Measurements from ENCODE around the gene SNX20.

SNX20 gene

DNA sequence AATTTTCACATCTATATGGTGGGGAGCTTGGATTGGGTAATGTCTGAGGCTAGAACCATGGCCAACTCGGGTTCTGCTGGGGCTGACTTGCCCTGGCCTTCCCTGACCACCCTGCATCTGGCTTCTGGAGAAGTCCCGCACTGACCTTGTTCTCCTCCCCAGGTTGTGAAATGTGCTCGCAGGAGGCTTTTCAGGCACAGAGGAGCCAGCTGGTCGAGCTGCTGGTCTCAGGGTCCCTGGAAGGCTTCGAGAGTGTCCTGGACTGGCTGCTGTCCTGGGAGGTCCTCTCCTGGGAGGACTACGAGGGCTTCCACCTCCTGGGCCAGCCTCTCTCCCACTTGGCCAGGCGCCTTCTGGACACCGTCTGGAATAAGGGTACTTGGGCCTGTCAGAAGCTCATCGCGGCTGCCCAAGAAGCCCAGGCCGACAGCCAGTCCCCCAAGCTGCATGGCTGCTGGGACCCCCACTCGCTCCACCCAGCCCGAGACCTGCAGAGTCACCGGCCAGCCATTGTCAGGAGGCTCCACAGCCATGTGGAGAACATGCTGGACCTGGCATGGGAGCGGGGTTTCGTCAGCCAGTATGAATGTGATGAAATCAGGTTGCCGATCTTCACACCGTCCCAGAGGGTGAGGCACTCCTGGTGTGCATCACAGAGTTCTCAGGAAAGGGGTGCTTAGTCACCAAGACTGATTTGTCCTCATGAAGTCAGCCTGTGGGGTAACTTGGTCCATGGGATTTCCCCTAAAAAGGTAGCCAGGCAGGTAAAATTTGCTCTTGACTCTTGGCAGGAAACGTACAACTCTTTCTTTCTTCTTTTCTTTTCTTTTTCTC lies 18.4 kb upstream of the SNX20 start:
- Histone ChIP-seq H3K79me1 (ENCODE audit: low read length) (no peaks in the 10 kb centered on the region), H3K4me1 (ENCODE audit: control insufficient read depth, low read depth, low read length) (no peaks in the 10 kb centered on the region), H3K56ac (ENCODE audit: low read length) (no peak overlapping the region), H3K4me3 (ENCODE audit: low read length) (no peak overlapping the region), H4K8ac (ENCODE audit: low read depth, low read length) (no peak overlapping the region), H2BK5ac (ENCODE audit: low read length) (no peak overlapping the region), H3K4ac (ENCODE audit: low read depth, low read length) (no peak overlapping the region), H2BK120ac (ENCODE audit: low read depth, low read length) (no peak overlapping the region), H3K23ac (ENCODE audit: low read length) (no peak overlapping the region), H3K9ac (ENCODE audit: low read length) (no peak overlapping the region), H3K18ac (ENCODE audit: low read length) (no peak overlapping the region), H3K27ac (ENCODE audit: low read depth, low read length) (no peak overlapping the region), H4K5ac (ENCODE audit: low read length) (no peak overlapping the region), H3K27me3 (ENCODE audit: insufficient read depth, low read length, poor library complexity) (no peaks in the 10 kb centered on the region), H2BK15ac (replicated peaks; ENCODE audit: low read depth) (no peak overlapping the region), H3K36me3 (ENCODE audit: control insufficient read depth, insufficient read depth, low read length) (no peaks in the 10 kb centered on the region), H3K4me2 (ENCODE audit: low read length) (no peak overlapping the region), H2AK5ac (ENCODE audit: low read length) (no peak overlapping the region), H3K79me2 (ENCODE audit: control insufficient read depth, insufficient read depth, low read length) (no peaks in the 10 kb centered on the region)
- peak; percentile 35 for DNase-seq
- WGBS (ENCODE audit: extremely low coverage, insufficient coverage, low lambda C conversion rate): no CpG with 5 or more reads among the region's 19 CpGs

DNA sequence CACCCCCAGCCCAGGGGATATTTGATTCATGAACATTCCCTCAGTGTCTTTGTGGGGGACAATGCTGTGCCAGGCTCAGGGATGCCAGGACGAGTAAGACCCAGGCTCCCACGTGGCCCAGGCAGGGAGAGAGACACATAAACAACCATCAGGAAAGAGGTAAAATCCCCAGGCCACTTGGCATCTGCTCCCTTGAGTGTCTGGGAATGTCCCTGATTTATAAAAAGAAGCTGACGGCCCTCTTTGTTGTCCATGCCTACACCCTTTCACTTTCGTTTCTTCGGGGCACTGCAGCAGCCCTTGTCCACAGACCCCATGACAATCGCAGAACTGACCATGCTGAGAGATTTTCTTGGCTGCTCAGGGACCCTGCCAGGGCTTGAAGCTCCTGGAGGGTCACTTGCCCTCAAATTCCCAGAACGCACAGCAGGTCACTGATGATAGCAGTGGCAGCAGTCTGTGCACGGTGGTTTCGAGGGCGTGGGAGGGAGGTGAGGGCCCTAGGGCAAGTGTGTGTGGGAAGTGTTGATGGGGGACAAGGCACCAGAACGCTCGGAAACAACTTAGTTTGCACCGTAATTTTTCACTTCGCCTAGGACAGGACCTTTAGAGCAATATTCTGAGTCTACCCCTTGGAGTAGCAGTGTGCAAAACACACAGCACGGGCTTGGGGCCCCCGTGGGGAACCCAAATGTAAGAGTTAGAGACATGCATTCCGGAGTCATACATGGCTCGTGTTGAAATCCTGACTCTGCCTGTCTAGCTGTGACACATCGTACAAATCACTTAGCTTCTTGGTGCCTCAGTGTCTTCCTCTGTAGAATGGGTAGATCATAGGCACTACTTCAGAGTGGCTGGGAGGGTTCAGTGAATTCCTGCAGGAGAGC lies 17.0 kb upstream of the SNX20 start:
- H3K36me3 ChIP-seq (ENCODE audit: control insufficient read depth, insufficient read depth, low read length): no peaks in the 10 kb centered on the region
- H3K4me1 ChIP-seq (ENCODE audit: control insufficient read depth, low read depth, low read length): no peaks in the 10 kb centered on the region
- no peak for DNase-seq
- H4K8ac ChIP-seq (ENCODE audit: low read depth, low read length): no peak overlapping the region
- H3K79me1 ChIP-seq (ENCODE audit: low read length): no peaks in the 10 kb centered on the region
- H3K23ac ChIP-seq (ENCODE audit: low read length): no peak overlapping the region
- H2BK120ac ChIP-seq (ENCODE audit: low read depth, low read length): no peak overlapping the region
- H3K4me3 ChIP-seq (ENCODE audit: low read length): no peak overlapping the region
- no peak overlapping the region for H3K4me2 ChIP-seq (ENCODE audit: low read length)
- H3K4ac ChIP-seq (ENCODE audit: low read depth, low read length): no peak overlapping the region
- no peaks in the 10 kb centered on the region for H3K79me2 ChIP-seq (ENCODE audit: control insufficient read depth, insufficient read depth, low read length)
- H2AK5ac ChIP-seq (ENCODE audit: low read length): no peak overlapping the region
- no peak overlapping the region for H2BK5ac ChIP-seq (ENCODE audit: low read length)
- no CpG with 5 or more reads among the region's 19 CpGs for WGBS (ENCODE audit: extremely low coverage, insufficient coverage, low lambda C conversion rate)
- no peak overlapping the region for H4K5ac ChIP-seq (ENCODE audit: low read length)
- H3K27me3 ChIP-seq (ENCODE audit: insufficient read depth, low read length, poor library complexity): no peaks in the 10 kb centered on the region
- H3K27ac ChIP-seq (ENCODE audit: low read depth, low read length): no peak overlapping the region
- no peak overlapping the region for H3K18ac ChIP-seq (ENCODE audit: low read length)
- H3K9ac ChIP-seq (ENCODE audit: low read length): no peak overlapping the region
- H2BK15ac ChIP-seq (replicated peaks; ENCODE audit: low read depth): no peak overlapping the region
- H3K56ac ChIP-seq (ENCODE audit: low read length): no peak overlapping the region

DNA sequence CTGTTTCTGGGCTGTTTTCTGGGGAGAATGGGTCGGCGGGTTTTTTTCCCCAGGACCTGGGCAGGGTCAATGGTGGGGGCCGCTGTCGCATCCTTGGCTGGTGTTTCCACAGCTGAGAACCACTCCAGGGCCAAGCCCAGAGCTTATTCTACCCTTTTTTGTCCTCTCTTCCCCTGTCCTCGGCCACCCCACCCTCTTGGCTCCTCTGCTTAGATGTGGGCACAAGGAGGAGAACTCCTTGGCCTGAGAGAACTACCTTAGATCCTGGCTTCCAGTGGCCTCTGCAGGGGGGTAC lies 16.3 kb upstream of the SNX20 start:
- Histone ChIP-seq H2BK15ac (replicated peaks; ENCODE audit: low read depth) (no peak overlapping the region), H3K36me3 (ENCODE audit: control insufficient read depth, insufficient read depth, low read length) (no peaks in the 10 kb centered on the region), H3K79me1 (ENCODE audit: low read length) (no peaks in the 10 kb centered on the region), H4K5ac (ENCODE audit: low read length) (no peak overlapping the region), H4K8ac (ENCODE audit: low read depth, low read length) (no peak overlapping the region), H3K27ac (ENCODE audit: low read depth, low read length) (no peak overlapping the region), H3K79me2 (ENCODE audit: control insufficient read depth, insufficient read depth, low read length) (no peaks in the 10 kb centered on the region), H2BK120ac (ENCODE audit: low read depth, low read length) (no peak overlapping the region), H3K23ac (ENCODE audit: low read length) (no peak overlapping the region), H3K27me3 (ENCODE audit: insufficient read depth, low read length, poor library complexity) (no peaks in the 10 kb centered on the region), H3K4me1 (ENCODE audit: control insufficient read depth, low read depth, low read length) (no peaks in the 10 kb centered on the region), H3K4me2 (ENCODE audit: low read length) (no peak overlapping the region), H3K18ac (ENCODE audit: low read length) (no peak overlapping the region), H3K4ac (ENCODE audit: low read depth, low read length) (no peak overlapping the region), H3K4me3 (ENCODE audit: low read length) (no peak overlapping the region), H2BK5ac (ENCODE audit: low read length) (no peak overlapping the region), H2AK5ac (ENCODE audit: low read length) (no peak overlapping the region), H3K9ac (ENCODE audit: low read length) (no peak overlapping the region), H3K56ac (ENCODE audit: low read length) (no peak overlapping the region)
- DNase-seq: no peak
- no CpG with 5 or more reads among the region's 5 CpGs for WGBS (ENCODE audit: extremely low coverage, insufficient coverage, low lambda C conversion rate)

DNA sequence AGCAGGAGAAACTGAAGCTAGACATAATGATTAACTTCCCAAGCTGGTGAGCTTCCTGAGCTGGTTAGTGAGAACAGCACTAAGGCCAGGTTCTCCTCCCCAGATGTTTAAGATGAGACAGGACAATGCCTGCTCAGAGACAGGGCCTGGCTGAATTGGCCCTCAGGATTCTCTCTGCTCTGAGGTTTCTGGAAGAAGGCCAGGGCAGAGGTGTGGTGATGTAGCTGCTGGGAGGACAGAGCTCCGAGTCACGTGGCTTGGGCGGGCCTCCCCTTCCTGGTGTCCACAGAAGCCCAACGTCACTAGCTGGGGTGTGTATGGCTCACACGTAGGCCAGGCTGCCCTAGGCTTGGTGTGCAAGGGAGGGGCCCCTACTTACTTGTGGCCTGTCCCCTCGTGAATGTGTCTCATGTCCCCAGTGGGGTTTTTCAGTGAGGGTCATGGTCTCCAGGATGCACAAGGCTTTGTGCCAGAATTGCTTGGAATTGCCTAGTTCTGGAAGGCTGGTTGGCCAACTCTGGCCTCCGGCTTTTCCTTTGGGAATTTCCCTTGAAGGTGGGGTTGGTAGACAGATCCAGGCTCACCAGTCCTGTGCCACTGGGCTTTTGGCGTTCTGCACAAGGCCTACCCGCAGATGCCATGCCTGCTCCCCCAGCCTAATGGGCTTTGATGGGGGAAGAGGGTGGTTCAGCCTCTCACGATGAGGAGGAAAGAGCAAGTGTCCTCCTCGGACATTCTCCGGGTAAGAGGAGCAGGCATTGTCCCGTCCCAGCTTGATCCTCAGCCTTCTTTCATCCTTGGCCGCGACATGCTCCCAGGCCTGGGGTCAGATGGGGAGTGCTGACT lies 15.7 kb upstream of the SNX20 start:
- Histone ChIP-seq H3K79me2 (ENCODE audit: control insufficient read depth, insufficient read depth, low read length) (no peaks in the 10 kb centered on the region), H3K79me1 (ENCODE audit: low read length) (no peaks in the 10 kb centered on the region), H3K4me1 (ENCODE audit: control insufficient read depth, low read depth, low read length) (no peaks in the 10 kb centered on the region), H3K4ac (ENCODE audit: low read depth, low read length) (no peak overlapping the region), H3K18ac (ENCODE audit: low read length) (no peak overlapping the region), H3K9ac (ENCODE audit: low read length) (no peak overlapping the region), H3K36me3 (ENCODE audit: control insufficient read depth, insufficient read depth, low read length) (no peaks in the 10 kb centered on the region), H2BK15ac (replicated peaks; ENCODE audit: low read depth) (no peak overlapping the region), H3K23ac (ENCODE audit: low read length) (no peak overlapping the region), H4K8ac (ENCODE audit: low read depth, low read length) (no peak overlapping the region), H4K5ac (ENCODE audit: low read length) (no peak overlapping the region), H3K4me2 (ENCODE audit: low read length) (no peak overlapping the region), H3K27me3 (ENCODE audit: insufficient read depth, low read length, poor library complexity) (no peaks in the 10 kb centered on the region), H3K56ac (ENCODE audit: low read length) (no peak overlapping the region), H3K27ac (ENCODE audit: low read depth, low read length) (no peak overlapping the region), H2BK120ac (ENCODE audit: low read depth, low read length) (no peak overlapping the region), H2BK5ac (ENCODE audit: low read length) (no peak overlapping the region), H2AK5ac (ENCODE audit: low read length) (no peak overlapping the region), H3K4me3 (ENCODE audit: low read length) (no peak overlapping the region)
- DNase-seq: no peak
- no CpG with 5 or more reads among the region's 15 CpGs for WGBS (ENCODE audit: extremely low coverage, insufficient coverage, low lambda C conversion rate)

DNA sequence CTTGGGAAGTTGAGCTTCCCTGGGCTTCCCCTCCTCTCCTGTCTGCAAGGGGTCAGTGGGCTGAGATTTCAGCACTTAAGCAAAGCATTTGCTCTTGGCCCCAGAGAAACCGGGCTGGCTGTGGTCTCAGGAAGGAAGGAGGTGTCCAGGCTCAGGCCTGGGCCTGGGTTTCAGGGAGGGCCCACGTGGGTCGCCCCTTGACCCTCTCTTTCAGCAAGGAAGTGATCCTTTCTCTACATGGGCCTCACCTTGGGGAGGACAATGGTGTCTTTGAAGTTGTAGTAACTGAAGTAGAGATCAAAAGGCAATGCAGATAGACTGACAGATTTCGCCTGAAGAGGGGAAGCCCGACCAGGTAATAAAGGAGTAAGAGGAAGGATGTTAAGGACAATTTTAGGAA lies 15.0 kb upstream of the SNX20 start:
- H3K4ac ChIP-seq (ENCODE audit: low read depth, low read length): no peak overlapping the region
- H3K4me2 ChIP-seq (ENCODE audit: low read length): no peak overlapping the region
- no peak for DNase-seq
- no peak overlapping the region for H2AK5ac ChIP-seq (ENCODE audit: low read length)
- WGBS (ENCODE audit: extremely low coverage, insufficient coverage, low lambda C conversion rate): no CpG with 5 or more reads among the region's 5 CpGs
- H2BK5ac ChIP-seq (ENCODE audit: low read length): no peak overlapping the region
- H3K56ac ChIP-seq (ENCODE audit: low read length): no peak overlapping the region
- H3K79me1 ChIP-seq (ENCODE audit: low read length): no peaks in the 10 kb centered on the region
- H3K18ac ChIP-seq (ENCODE audit: low read length): no peak overlapping the region
- no peaks in the 10 kb centered on the region for H3K4me1 ChIP-seq (ENCODE audit: control insufficient read depth, low read depth, low read length)
- H2BK15ac ChIP-seq (replicated peaks; ENCODE audit: low read depth): no peak overlapping the region
- H4K8ac ChIP-seq (ENCODE audit: low read depth, low read length): no peak overlapping the region
- H3K79me2 ChIP-seq (ENCODE audit: control insufficient read depth, insufficient read depth, low read length): no peaks in the 10 kb centered on the region
- no peak overlapping the region for H3K9ac ChIP-seq (ENCODE audit: low read length)
- no peak overlapping the region for H2BK120ac ChIP-seq (ENCODE audit: low read depth, low read length)
- no peak overlapping the region for H4K5ac ChIP-seq (ENCODE audit: low read length)
- H3K23ac ChIP-seq (ENCODE audit: low read length): no peak overlapping the region
- H3K4me3 ChIP-seq (ENCODE audit: low read length): no peak overlapping the region
- H3K36me3 ChIP-seq (ENCODE audit: control insufficient read depth, insufficient read depth, low read length): no peaks in the 10 kb centered on the region
- H3K27me3 ChIP-seq (ENCODE audit: insufficient read depth, low read length, poor library complexity): no peaks in the 10 kb centered on the region
- H3K27ac ChIP-seq (ENCODE audit: low read depth, low read length): no peak overlapping the region

Measured in mesendoderm (in vitro differentiated cells).